Hematopoietic multipotent progenitor cell (in vitro differentiated cells): ENCODE results near the gene TBC1D9. TPM values are rescaled to one million over a fixed set of nuclear protein-coding genes. Genes with fewer than 3 reads are reported as not detected.
"Not testable (repeated sequence)": the region's sequence is repeated elsewhere in the genome, so short reads cannot be mapped to it uniquely, and the experiment has no call there.

Source experiments
- DNase-seq, 3 donors: peaks; one replicate each; pipeline ENCODE4 v3.0.0-alpha.2; 2011 to 2015; ENCODE audit warnings: low read depth in 2 of 3, low spot score in 2 of 3
- total RNA-seq: library from RNA; depleted of rRNA; stranded (reverse); fragments of >200 nt; gene quantifications from one replicate; pipeline ENCODE4 v1.2.3, GENCODE V29; 2012

TBC1D9 gene
- total RNA-seq: 0.54 TPM

DNA sequence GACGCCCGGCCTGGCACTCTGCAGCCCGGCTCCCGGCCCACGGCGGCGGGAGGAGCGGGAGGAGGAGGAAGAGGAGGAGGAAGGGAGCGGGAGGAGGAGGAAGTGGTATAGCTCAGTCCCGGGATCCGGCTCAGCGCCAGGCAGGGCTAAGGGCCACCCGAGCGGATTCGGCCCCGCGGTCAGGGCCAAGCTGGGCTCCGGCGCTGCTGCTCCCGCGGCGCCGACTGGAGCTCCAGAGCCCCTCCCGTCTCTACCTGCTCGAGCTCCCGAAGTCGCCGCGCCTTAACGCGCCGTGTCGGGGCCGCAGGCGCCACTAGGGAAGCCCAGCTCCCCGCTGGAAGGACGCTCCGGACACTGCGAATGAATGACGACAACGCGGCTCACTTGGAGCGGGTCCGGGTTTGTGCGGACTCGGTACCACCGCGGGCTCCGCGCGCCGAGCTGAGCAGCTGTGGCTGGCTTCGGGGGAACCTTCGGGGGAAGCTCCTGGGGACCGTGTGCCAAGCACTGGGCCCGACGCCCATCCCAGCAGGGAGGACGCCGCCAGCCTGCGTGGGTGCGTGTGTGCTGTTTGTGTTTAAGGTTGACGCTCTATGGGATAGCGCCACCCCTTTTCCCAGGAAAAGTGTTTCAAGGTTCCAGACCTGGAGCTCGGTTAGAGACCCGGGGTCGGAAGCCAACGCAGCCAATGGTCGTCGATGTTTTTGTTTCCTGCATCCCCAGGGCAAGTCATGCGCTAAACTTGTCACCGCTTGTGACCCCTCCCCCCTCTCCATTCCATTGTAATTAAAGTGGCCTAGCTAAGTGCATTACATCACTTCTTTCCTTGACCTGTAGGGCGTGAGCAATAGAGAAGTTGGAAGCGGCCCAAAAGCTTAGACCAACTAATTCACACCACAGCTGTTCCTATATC, at the start of gene TBC1D9:
Gene TBC1D9 (minus strand): TSS at position 67 of the 913 bp plus-strand sequence. CDS start 340 bp downstream, outside the sequence.
- DNase-seq: peak in 2 of 3 donors; percentile 76 to 80

GRCh38 chr4:140805293-140805692, 49.1 kb upstream of the TBC1D9 start:
- DNase-seq: no peak

- no peak for DNase-seq
Observed at GRCh38 chr4:140802591-140802990, 46.4 kb upstream of the TBC1D9 start.

DNA sequence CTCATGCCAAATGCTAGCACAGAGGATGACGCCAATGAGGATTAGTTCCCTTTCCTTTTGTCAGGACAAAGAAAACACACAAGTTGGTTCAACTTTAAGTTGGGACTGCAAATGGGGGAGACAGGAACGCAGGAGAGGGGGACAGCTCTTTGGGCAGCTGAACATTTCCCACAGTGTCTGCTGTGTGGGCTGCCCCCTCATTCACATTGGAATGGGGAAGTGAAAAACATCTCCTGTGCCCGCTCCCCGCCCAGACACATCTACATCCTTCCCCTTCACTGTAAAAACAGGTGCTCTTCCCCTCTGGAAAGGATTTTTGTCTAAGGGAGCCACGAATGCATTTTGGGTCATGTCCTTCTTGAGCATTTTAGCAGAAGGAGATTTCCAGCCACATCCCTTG, 44.5 kb upstream of the TBC1D9 start:
- peak in 2 of 3 donors; percentile 11 to 42 for DNase-seq

DNA sequence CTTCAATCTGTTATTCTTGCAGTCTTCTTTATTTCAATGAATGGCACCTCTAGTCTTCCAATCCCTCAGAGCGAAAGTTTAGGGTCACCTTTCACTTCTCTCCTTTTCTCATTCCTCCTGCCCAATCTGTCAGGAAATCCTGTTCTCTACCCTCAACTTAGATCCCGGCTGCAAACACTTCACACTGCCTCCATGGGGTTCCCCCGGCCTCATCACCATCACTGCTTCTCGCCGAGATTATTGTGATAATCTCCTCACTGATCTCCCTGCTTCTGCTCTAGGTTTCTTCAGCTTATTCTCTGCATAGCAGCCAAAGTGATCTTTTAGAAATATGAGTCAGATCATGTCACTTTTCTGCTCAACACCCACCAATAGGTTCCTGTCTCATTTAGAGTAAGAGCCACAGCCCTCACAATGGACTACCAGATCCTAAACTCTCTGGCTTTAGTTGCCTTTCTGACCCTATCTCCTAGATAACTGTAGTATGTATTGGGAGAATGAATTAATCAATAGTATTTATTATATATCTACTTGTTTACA, 43.6 kb upstream of the TBC1D9 start:
- DNase-seq: no peak

- no peak for DNase-seq
Observed at GRCh38 chr4:140793291-140793690, 37.1 kb upstream of the TBC1D9 start.

- DNase-seq: peak in 2 of 3 donors; percentile 29 to 59
Observed at GRCh38 chr4:140790765-140791164, 34.6 kb upstream of the TBC1D9 start.

- DNase-seq: no peak
Observed at GRCh38 chr4:140790171-140790570, 34.0 kb upstream of the TBC1D9 start.

GRCh38 chr4:140789759-140790158, 33.6 kb upstream of the TBC1D9 start:
- no peak for DNase-seq

DNA sequence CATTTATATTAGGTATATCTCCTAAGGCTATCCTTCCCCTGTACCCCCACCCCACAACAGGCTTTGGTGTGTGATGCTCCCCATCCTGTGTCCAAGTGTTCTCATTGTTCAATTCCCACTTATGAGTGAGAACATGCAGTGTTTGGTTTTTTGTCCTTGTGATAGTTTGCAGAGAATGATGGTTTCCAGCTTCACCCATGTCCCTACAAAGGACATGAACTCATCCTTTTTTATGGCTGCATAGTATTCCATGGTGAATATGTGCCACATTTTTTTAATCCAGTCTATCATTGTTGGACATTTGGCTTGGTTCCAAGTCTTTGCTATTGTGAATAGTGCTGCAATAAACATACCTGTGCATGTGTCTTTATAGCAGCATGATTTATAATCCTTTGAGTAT, 26.6 kb upstream of the TBC1D9 start:
- not testable (repeated sequence) for DNase-seq

- DNase-seq: no peak
Observed at GRCh38 chr4:140781596-140781995, 25.4 kb upstream of the TBC1D9 start.

GRCh38 chr4:140777894-140778293, 21.7 kb upstream of the TBC1D9 start:
- DNase-seq: no peak

- DNase-seq: no peak
Observed at GRCh38 chr4:140777386-140777785, 21.2 kb upstream of the TBC1D9 start.

DNA sequence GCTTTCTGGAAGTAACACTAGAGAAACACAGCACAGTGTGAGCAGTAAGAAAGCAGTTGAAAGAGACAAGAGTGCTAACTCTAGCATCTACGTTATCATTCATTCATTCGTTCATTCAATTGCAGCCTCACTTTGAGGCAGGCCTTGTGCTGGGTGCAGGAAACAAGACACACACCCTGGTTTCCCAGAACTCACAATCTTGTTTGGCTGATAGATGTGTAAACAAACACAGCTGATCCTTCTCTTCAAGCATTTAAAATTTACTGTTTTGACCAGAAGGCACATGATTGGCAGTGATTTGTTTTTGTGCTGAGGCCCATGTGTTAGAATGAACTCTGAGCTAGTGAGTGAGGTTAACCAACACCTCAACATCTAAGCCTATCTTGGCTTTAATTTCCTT, 20.4 kb upstream of the TBC1D9 start:
- DNase-seq: no peak

GRCh38 chr4:140774956-140775355, 18.8 kb upstream of the TBC1D9 start:
- DNase-seq: no peak

- no peak for DNase-seq
Observed at GRCh38 chr4:140774510-140774909, 18.3 kb upstream of the TBC1D9 start.

- no peak for DNase-seq
Observed at GRCh38 chr4:140769209-140769608, 13.0 kb upstream of the TBC1D9 start.

- DNase-seq: no peak
Observed at GRCh38 chr4:140764785-140765392, 8.7 kb upstream of the TBC1D9 start.

GRCh38 chr4:140762202-140762601, 6.0 kb upstream of the TBC1D9 start:
- no peak for DNase-seq

DNA sequence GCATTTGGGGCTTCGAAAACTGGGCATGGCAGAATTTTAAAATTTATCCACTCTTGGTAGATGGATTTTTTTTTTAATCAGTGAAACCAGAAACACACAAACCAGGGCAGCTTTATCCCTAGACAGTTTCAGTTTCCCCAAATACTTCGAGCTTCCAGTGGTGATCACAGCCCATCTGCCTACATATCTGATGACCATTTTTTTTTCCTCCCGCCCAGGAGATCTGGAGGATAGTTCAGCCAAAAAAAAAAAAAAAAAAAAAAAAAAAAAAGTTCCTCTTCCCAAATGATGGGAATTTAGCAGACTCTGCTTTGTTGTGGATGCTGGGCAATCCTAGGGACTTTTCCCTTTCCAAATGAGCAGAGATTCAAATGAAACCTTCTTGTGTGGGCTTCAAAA, 1.0 kb upstream of the TBC1D9 start:
- DNase-seq: no peak

DNA sequence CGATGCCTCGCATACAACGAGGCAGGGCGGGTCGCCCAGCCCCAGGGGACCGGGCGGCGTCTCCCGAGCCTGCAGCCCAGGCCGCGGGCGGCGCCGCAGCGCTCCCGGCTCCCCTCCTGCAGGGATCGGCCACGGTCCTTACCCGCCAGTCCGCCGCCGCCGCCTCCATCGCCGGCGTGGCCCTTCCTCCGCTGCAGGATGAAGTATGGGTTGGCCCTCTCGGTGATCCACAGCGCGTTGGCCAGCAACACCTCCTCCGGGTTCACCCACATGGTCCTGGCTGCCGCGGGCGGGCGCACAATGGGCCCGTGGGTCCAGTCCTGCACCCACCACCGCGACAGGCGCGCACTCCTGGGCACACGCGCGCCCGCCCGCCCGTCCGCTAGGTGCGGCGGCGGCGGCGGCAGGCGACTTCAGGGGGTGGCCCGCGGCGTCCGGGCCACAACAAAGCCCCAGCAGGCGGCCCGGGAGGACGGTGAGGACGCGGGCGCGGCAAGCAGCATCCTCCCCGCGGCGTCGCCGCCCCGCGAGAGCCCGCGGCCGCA, 339 bp downstream of the TBC1D9 start:
- peak in 2 of 3 donors; percentile 29 to 42 for DNase-seq
